Measurements from ENCODE around the gene FAM209A.
"Not testable (repeated sequence)": the region's sequence is repeated elsewhere in the genome, so short reads cannot be mapped to it uniquely, and the experiment has no call there.

FAM209A gene

GRCh38 chr20:56540415-56540814, 15.9 kb downstream of the FAM209A start:
- no peak for DNase-seq (ENCODE audit: low read depth)

- DNase-seq (ENCODE audit: low read depth), result no peak
Observed at GRCh38 chr20:56542489-56543030, 18.0 kb downstream of the FAM209A start.

- no peak for DNase-seq (ENCODE audit: low read depth)
Observed at GRCh38 chr20:56551571-56551970, 27.0 kb downstream of the FAM209A start.

- DNase-seq (ENCODE audit: low read depth), result no peak
Observed at GRCh38 chr20:56552911-56553629, 28.5 kb downstream of the FAM209A start.

- DNase-seq (ENCODE audit: low read depth), result no peak
Observed at GRCh38 chr20:56554869-56555268, 30.3 kb downstream of the FAM209A start.

GRCh38 chr20:56558968-56559367, 34.4 kb downstream of the FAM209A start:
- no peak for DNase-seq (ENCODE audit: low read depth)

GRCh38 chr20:56564526-56564925, 40.0 kb downstream of the FAM209A start:
- DNase-seq (ENCODE audit: low read depth), result not testable (repeated sequence)

- no peak for DNase-seq (ENCODE audit: low read depth)
Observed at GRCh38 chr20:56565511-56565910, 41.0 kb downstream of the FAM209A start.

- no peak for DNase-seq (ENCODE audit: low read depth)
Observed at GRCh38 chr20:56566621-56567020, 42.1 kb downstream of the FAM209A start.

GRCh38 chr20:56570832-56571231, 46.3 kb downstream of the FAM209A start:
- no peak for DNase-seq (ENCODE audit: low read depth)

- DNase-seq (ENCODE audit: low read depth), result no peak
Observed at GRCh38 chr20:56572172-56572571, 47.6 kb downstream of the FAM209A start.

GRCh38 chr20:56573986-56574385, 49.4 kb downstream of the FAM209A start:
- DNase-seq (ENCODE audit: low read depth), result no peak

GRCh38 chr20:56574531-56575142, 50.1 kb downstream of the FAM209A start:
- DNase-seq (ENCODE audit: low read depth), result no peak

GRCh38 chr20:56575157-56575556, 50.6 kb downstream of the FAM209A start:
- DNase-seq (ENCODE audit: low read depth), result no peak
